A549 (cell line): ENCODE results near the gene CELF4. TPM values are rescaled to one million over a fixed set of nuclear protein-coding genes. Genes with fewer than 3 reads are reported as not detected.

Experiments used
- ATAC-seq, 2 experiments: fragments of 200-7000 bp in 1 of 2; fragments of >200 bp in 1 of 2; cut with Nextera tagmentation in 1 of 2; cut with Tn5 transposase in 1 of 2; 3 replicates each; pipeline versions ENCODE4 v1.8.0 to v1.9.1; 2018 to 2020; ENCODE audit warnings: mild to moderate bottlenecking in 1 of 2, moderate library complexity in 1 of 2
- CTCF ChIA-PET: fragments of 300-600 bp; sonication (Branson Sonifier 250); formaldehyde crosslinking; extraction: SDS; loops from one replicate; lab custom pipeline; 2021; ENCODE audit warnings: antibody characterized with exemption, inconsistent platforms; lab: Yijun Ruan, JAX
- POLR2A ChIA-PET: fragments of 350-600 bp; formaldehyde crosslinking; extraction: SDS; loops from one replicate; lab custom pipeline; 2021; ENCODE audit warnings: antibody characterized with exemption, inconsistent platforms; lab: Yijun Ruan, JAX
- DNase-seq, 2 experiments: peaks; one replicate each; pipeline versions ENCODE4 v3.0.0 to v3.0.0-alpha.2; 2011 to 2016; ENCODE audit warnings: low read depth in 1 of 2, low spot score in 1 of 2
- FAIRE-seq: peaks from 2 replicates; lab custom pipeline; 2011; peaks lifted over from hg19 to GRCh38; lab: Jason Lieb, UNC
- H3K27ac ChIP-seq, 2 experiments: fragments of >200 bp; sonication (Bioruptor Twin); formaldehyde crosslinking; 3 replicates each; pipeline ENCODE4 v1.5.1; 2016 to 2017
- H3K4me1 ChIP-seq: fragments of >200 bp; sonication (Bioruptor Twin); formaldehyde crosslinking; 3 replicates; pipeline ENCODE4 v1.6.1; 2016
- H3K4me2 ChIP-seq: fragments of >200 bp; sonication (Bioruptor Twin); formaldehyde crosslinking; 3 replicates; pipeline ENCODE4 v1.6.1; 2016
- H3K4me3 ChIP-seq: fragments of >200 bp; sonication (Bioruptor Twin); formaldehyde crosslinking; 3 replicates; pipeline ENCODE4 v1.5.1; 2016
- H3K9me3 ChIP-seq: fragments of >200 bp; sonication (Bioruptor Twin); formaldehyde crosslinking; 3 replicates; pipeline ENCODE4 v1.6.1; 2016
- CBX2 ChIP-seq: fragments of 200-600 bp; sonication (generic); IDR thresholded peaks from 2 replicates; pipeline ENCODE4 v1.6.1; 2016; ENCODE audit warnings: low read depth, mild to moderate bottlenecking, borderline replicate concordance
- CEBPB ChIP-seq, 2 experiments: fragments of >200 bp in 1 of 2; sonication (Bioruptor Twin) in 1 of 2; formaldehyde crosslinking in 1 of 2; IDR thresholded peaks; 2 replicates each; pipeline ENCODE4 v1.6.1; 2012 to 2016
- EP300 ChIP-seq, 2 experiments: fragments of >200 bp; sonication (Bioruptor Twin); formaldehyde crosslinking; IDR thresholded peaks; 2 replicates in 1 of 2; 3 replicates in 1 of 2; pipeline ENCODE4 v1.6.1; 2016 to 2017
- FOXS1 ChIP-seq: fragments of 250-450 bp; sonication (Bioruptor Pico); IDR thresholded peaks from 2 replicates; pipeline ENCODE4 v1.5.0; 2020; ENCODE audit warnings: mild to moderate bottlenecking, moderate library complexity
- GATA3 ChIP-seq: IDR thresholded peaks from 2 replicates; pipeline ENCODE4 v1.6.1; 2012; ENCODE audit warnings: borderline replicate concordance
- HDAC2 ChIP-seq: fragments of 200-600 bp; sonication (generic); IDR thresholded peaks from 2 replicates; pipeline ENCODE4 v1.6.1; 2016
- HOXB5 ChIP-seq: fragments of 250-450 bp; sonication (Bioruptor Pico); IDR thresholded peaks from 2 replicates; pipeline ENCODE4 v1.5.0; 2020; ENCODE audit warnings: mild to moderate bottlenecking, moderate library complexity
- JUNB ChIP-seq: fragments of >200 bp; sonication (Bioruptor Twin); formaldehyde crosslinking; IDR thresholded peaks from 2 replicates; pipeline ENCODE4 v1.6.1; 2016
- KDM5A ChIP-seq: fragments of 200-600 bp; sonication (generic); IDR thresholded peaks from 2 replicates; pipeline ENCODE4 v1.6.1; 2016; ENCODE audit warnings: antibody characterized with exemption, mild to moderate bottlenecking
- MAFK ChIP-seq: fragments of 450-650 bp; IDR thresholded peaks from 2 replicates; pipeline ENCODE4 v1.6.1; 2014; ENCODE audit not compliant: partially characterized antibody
- MAZ ChIP-seq: fragments of 150-350 bp; IDR thresholded peaks from 2 replicates; pipeline ENCODE4 v1.6.1; 2014; ENCODE audit warnings: antibody characterized with exemption, low read depth, low read length, borderline replicate concordance
- NFE2L2 ChIP-seq: fragments of 150-350 bp; conservative IDR thresholded peaks from 2 replicates; pipeline ENCODE4 v1.6.1; 2014; ENCODE audit warnings: low read length
- PHF8 ChIP-seq: fragments of 200-600 bp; sonication (generic); IDR thresholded peaks from 2 replicates; pipeline ENCODE4 v1.6.1; 2016; ENCODE audit warnings: low read depth, mild to moderate bottlenecking, antibody characterized with exemption, moderate library complexity, borderline replicate concordance
- RCOR1 ChIP-seq: fragments of 150-350 bp; IDR thresholded peaks from 2 replicates; pipeline ENCODE4 v1.6.1; 2014; ENCODE audit warnings: antibody characterized with exemption, low read length, low read depth
- TFCP2L1 ChIP-seq: fragments of 250-450 bp; sonication (Bioruptor Pico); IDR thresholded peaks from 2 replicates; pipeline ENCODE4 v1.5.0; 2021; ENCODE audit warnings: mild to moderate bottlenecking
- ZC3H11A ChIP-seq: fragments of 450-650 bp; IDR thresholded peaks from 2 replicates; pipeline ENCODE4 v1.6.1; 2014; ENCODE audit warnings: antibody characterized with exemption, mild to moderate bottlenecking
- ZNF302 ChIP-seq: fragments of 250-450 bp; sonication (Bioruptor Pico); IDR thresholded peaks from 2 replicates; pipeline ENCODE4 v1.9.0; 2021; ENCODE audit warnings: inconsistent platforms, mild to moderate bottlenecking, moderate library complexity
- ZSCAN20 ChIP-seq: fragments of 250-450 bp; sonication (Bioruptor Pico); IDR thresholded peaks from 2 replicates; pipeline ENCODE4 v1.8.0; 2022; ENCODE audit warnings: mild to moderate bottlenecking, moderate library complexity
- WGBS: methylation state at CpG from one replicate; pipeline ENCODE4 v1.1.6; 2017; ENCODE audit errors: missing lambda C conversion rate; 5-methylcytosine and 5-hydroxymethylcytosine counted together
- polyA plus RNA-seq, 4 experiments: library from polyadenylated mRNA; depleted of rRNA in 3 of 4; stranded (reverse); fragments of >200 nt; fragmentation: RNase III in 1 of 4; extraction: RNeasy Plus Mini Kit Qiagen cat#74134 plus additional on column Dnase treatment in 1 of 4; gene quantifications; 2 replicates in 3 of 4; 3 replicates in 1 of 4; pipeline ENCODE4 v1.2.3, GENCODE V29; 2011 to 2017
- TF ChIP-seq, protein P1 (sequence below): fragments of >200 bp; sonication (Bioruptor Twin); formaldehyde crosslinking; IDR thresholded peaks from 3 replicates; pipeline ENCODE4 v1.5.1; 2016
- TF ChIP-seq, protein P2 (sequence below): fragments of >200 bp; sonication (Bioruptor Twin); formaldehyde crosslinking; IDR thresholded peaks from 3 replicates; pipeline ENCODE4 v1.6.1; 2016
- TF ChIP-seq, protein P3 (sequence below): IDR thresholded peaks from 2 replicates; pipeline ENCODE4 v1.6.1; 2012
- TF ChIP-seq, protein P4 (sequence below): IDR thresholded peaks from 2 replicates; pipeline ENCODE4 v1.6.1; 2012
- TF ChIP-seq, protein P5 (sequence below): fragments of 450-650 bp; IDR thresholded peaks from 2 replicates; pipeline ENCODE4 v1.6.1; 2014; ENCODE audit warnings: antibody characterized with exemption

Gene CELF4
- polyA plus RNA-seq, 2 of the 4 experiments (the other 2 are of a cell fraction): 0.08 TPM; not detected in 1

DNA sequence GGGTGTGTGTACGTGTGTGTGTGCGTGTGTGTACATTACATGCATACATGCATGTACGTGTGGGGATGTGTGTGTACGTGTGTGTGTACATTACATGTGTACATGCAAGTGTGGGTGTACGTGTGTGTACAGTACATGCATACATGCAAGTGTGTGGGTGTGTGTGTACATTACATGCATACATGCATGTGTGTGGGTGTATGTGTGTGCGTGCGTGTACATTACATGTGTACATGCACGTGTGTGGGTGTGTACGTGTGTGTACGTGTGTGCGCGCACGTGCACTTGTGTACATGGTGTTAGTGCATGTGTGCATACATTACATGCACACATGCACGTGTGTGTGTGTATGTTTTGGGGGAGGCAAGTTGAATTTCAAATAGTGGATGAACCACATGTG lies 300.6 kb downstream of the CELF4 start:
- CTCF ChIA-PET: interaction anchor here (1.2 kb wide), 1 partner anchor 8 kb away, joined by 3 read pairs; no protein-coding TSS in a partner anchor
- no peak for ATAC-seq

DNA sequence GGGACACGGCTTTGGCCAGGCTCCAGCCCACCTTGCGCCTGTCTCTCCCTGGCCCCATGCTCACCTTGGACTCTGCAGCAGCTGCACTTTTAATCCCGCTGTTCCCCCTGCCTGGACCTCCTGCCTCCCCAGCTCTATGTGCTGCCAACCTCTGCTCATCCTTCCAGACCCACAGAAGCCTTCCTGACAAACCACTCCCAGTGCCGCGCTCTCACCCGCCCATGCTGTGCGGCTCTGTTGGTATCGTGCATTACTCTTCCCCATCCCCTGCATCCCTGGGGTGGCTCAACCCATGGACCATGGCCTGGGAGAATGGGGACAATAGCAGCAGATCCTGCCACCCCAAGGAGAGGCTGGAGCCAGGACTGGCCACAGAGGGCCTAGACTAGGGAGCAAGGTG lies 303.6 kb downstream of the CELF4 start:
- no peak for DNase-seq
- POLR2A ChIA-PET: no interaction called here
- no peak overlapping the region for H3K4me2 ChIP-seq
- H3K9me3 ChIP-seq: no peaks in the 10 kb centered on the region
- CTCF ChIA-PET: interaction anchor here (0.7 kb wide), 1 partner anchor 9 kb away, joined by 4 read pairs; no protein-coding TSS in a partner anchor
- H3K27ac ChIP-seq: no peak overlapping the region
- ATAC-seq: no peak
- H3K4me3 ChIP-seq: no peak overlapping the region
- FAIRE-seq: no peak
- WGBS: 54% methylated on average over 6 of the region's 8 CpGs
- TF ChIP-seq ZC3H11A (no peak), TFCP2L1 (no peak), JUNB (no peak), MAFK (no peak), CBX2 (no peak), HOXB5 (no peak), ZNF302 (no peak), EP300 (IDR thresholded peaks at IDR 0.05) (no peak), NFE2L2 (no peak), CEBPB (IDR thresholded peaks at IDR 0.05) (no peak), RCOR1 (no peak), PHF8 (no peak), HDAC2 (no peak), MAZ (no peak), ZSCAN20 (CRISPR knock-in tag) (no peak)
- TF ChIP-seq, protein P1, sequence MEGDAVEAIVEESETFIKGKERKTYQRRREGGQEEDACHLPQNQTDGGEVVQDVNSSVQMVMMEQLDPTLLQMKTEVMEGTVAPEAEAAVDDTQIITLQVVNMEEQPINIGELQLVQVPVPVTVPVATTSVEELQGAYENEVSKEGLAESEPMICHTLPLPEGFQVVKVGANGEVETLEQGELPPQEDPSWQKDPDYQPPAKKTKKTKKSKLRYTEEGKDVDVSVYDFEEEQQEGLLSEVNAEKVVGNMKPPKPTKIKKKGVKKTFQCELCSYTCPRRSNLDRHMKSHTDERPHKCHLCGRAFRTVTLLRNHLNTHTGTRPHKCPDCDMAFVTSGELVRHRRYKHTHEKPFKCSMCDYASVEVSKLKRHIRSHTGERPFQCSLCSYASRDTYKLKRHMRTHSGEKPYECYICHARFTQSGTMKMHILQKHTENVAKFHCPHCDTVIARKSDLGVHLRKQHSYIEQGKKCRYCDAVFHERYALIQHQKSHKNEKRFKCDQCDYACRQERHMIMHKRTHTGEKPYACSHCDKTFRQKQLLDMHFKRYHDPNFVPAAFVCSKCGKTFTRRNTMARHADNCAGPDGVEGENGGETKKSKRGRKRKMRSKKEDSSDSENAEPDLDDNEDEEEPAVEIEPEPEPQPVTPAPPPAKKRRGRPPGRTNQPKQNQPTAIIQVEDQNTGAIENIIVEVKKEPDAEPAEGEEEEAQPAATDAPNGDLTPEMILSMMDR: no peak
- TF ChIP-seq, protein P2, sequence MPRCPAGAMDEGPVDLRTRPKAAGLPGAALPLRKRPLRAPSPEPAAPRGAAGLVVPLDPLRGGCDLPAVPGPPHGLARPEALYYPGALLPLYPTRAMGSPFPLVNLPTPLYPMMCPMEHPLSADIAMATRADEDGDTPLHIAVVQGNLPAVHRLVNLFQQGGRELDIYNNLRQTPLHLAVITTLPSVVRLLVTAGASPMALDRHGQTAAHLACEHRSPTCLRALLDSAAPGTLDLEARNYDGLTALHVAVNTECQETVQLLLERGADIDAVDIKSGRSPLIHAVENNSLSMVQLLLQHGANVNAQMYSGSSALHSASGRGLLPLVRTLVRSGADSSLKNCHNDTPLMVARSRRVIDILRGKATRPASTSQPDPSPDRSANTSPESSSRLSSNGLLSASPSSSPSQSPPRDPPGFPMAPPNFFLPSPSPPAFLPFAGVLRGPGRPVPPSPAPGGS: no peak
- TF ChIP-seq, protein P3, sequence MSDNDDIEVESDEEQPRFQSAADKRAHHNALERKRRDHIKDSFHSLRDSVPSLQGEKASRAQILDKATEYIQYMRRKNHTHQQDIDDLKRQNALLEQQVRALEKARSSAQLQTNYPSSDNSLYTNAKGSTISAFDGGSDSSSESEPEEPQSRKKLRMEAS: no peak
- TF ChIP-seq, protein P4, sequence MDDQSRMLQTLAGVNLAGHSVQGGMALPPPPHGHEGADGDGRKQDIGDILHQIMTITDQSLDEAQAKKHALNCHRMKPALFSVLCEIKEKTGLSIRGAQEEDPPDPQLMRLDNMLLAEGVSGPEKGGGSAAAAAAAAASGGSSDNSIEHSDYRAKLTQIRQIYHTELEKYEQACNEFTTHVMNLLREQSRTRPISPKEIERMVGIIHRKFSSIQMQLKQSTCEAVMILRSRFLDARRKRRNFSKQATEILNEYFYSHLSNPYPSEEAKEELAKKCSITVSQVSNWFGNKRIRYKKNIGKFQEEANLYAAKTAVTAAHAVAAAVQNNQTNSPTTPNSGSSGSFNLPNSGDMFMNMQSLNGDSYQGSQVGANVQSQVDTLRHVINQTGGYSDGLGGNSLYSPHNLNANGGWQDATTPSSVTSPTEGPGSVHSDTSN: no peak
- no peaks in the 10 kb centered on the region for H3K4me1 ChIP-seq

More for the DNA sequence above, 300.6 kb downstream of the CELF4 start:
- TF ChIP-seq, protein P4: no peak
- TF ChIP-seq GATA3 (no peak), KDM5A (no peak), FOXS1 (CRISPR knock-in tag) (no peak)
- TF ChIP-seq, protein P5, sequence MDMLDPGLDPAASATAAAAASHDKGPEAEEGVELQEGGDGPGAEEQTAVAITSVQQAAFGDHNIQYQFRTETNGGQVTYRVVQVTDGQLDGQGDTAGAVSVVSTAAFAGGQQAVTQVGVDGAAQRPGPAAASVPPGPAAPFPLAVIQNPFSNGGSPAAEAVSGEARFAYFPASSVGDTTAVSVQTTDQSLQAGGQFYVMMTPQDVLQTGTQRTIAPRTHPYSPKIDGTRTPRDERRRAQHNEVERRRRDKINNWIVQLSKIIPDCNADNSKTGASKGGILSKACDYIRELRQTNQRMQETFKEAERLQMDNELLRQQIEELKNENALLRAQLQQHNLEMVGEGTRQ: no peak
- 48% methylated on average over 14 of the region's 14 CpGs for WGBS
- no peak overlapping the region for H3K4me2 ChIP-seq
- H3K4me3 ChIP-seq: no peak overlapping the region
- DNase-seq (no peak), FAIRE-seq (no peak)
- POLR2A ChIA-PET: no interaction called here
- no peaks in the 10 kb centered on the region for H3K4me1 ChIP-seq
- no peak overlapping the region for H3K27ac ChIP-seq
- no peaks in the 10 kb centered on the region for H3K9me3 ChIP-seq
